Activated CD8-positive, alpha-beta memory T cell treated with anti-CD3 and anti-CD28 coated beads, Interleukin-2, amount 50 U/mL, for 4 hours (primary cell): Measurements from ENCODE around the gene FOXJ3.

Experiments
- DNase-seq: peaks from one replicate; pipeline ENCODE4 v3.0.0-alpha.2; 2020

FOXJ3 gene

GRCh38 chr1:42183210-42183956, 151.7 kb downstream of the FOXJ3 start:
- no peak for DNase-seq

- no peak for DNase-seq
Observed at GRCh38 chr1:42181687-42182086, 153.3 kb downstream of the FOXJ3 start.

GRCh38 chr1:42179900-42180329, 155.1 kb downstream of the FOXJ3 start:
- no peak for DNase-seq

GRCh38 chr1:42179275-42179674, 155.8 kb downstream of the FOXJ3 start:
- DNase-seq, result no peak

- DNase-seq, result no peak
Observed at GRCh38 chr1:42178249-42178648, 156.8 kb downstream of the FOXJ3 start.

GRCh38 chr1:42177541-42177981, 157.5 kb downstream of the FOXJ3 start:
- DNase-seq, result no peak

GRCh38 chr1:42176902-42177519, 158.0 kb downstream of the FOXJ3 start:
- DNase-seq, result no peak

- DNase-seq, result no peak
Observed at GRCh38 chr1:42175314-42176054, 159.6 kb downstream of the FOXJ3 start.

GRCh38 chr1:42173961-42174735, 160.9 kb downstream of the FOXJ3 start:
- DNase-seq, result no peak

GRCh38 chr1:42173155-42173933, 161.7 kb downstream of the FOXJ3 start:
- peak; percentile 71 for DNase-seq

- no peak for DNase-seq
Observed at GRCh38 chr1:42172381-42173133, 162.5 kb downstream of the FOXJ3 start.

- DNase-seq, result no peak
Observed at GRCh38 chr1:42171679-42172266, 163.3 kb downstream of the FOXJ3 start.

GRCh38 chr1:42170779-42171621, 164.0 kb downstream of the FOXJ3 start:
- no peak for DNase-seq

GRCh38 chr1:42168763-42169162, 166.3 kb downstream of the FOXJ3 start:
- DNase-seq, result no peak

GRCh38 chr1:42168391-42168670, 166.7 kb downstream of the FOXJ3 start:
- DNase-seq, result no peak

GRCh38 chr1:42167611-42168390, 167.2 kb downstream of the FOXJ3 start:
- DNase-seq, result no peak

- DNase-seq, result no peak
Observed at GRCh38 chr1:42165511-42166210, 169.4 kb downstream of the FOXJ3 start.

GRCh38 chr1:42164551-42165420, 170.2 kb downstream of the FOXJ3 start, which contains the start of gene GUCA2A:
GUCA2A (minus strand) TSS chr1:42164745; CDS start chr1:42164712, 33 bp downstream.
- DNase-seq, result no peak
